Adrenal gland (tissue), 12 donors: ENCODE results near the gene CCDC187. TPM values are rescaled to one million over a fixed set of nuclear protein-coding genes. Genes with fewer than 3 reads are reported as not detected.
"Not testable (repeated sequence)": the region's sequence is repeated elsewhere in the genome, so short reads cannot be mapped to it uniquely, and the experiment has no call there.

Experiments used
- DNase-seq, 7 donors: peaks; one replicate each; pipeline ENCODE4 v3.0.0-alpha.2; 2019 to 2020
- H3K27ac ChIP-seq, 5 donors: fragments of 200-600 bp; sonication (generic) in 4 of 5; 1 replicate in 3 of 5; 2 replicates in 2 of 5; pipeline versions ENCODE4 v1.5.1 to v1.8.0; 2016 to 2020; ENCODE audit warnings: mild to moderate bottlenecking in 1 of 5
- H3K27me3 ChIP-seq: fragments of 200-600 bp; 2 replicates; pipeline ENCODE4 v1.8.0; 2021
- H3K36me3 ChIP-seq, 2 donors: fragments of 200-600 bp; replicated peaks in 1 of 2; 1 replicate in 1 of 2; 2 replicates in 1 of 2; pipeline versions ENCODE4 v1.5.1 to v1.8.0; 2018 to 2022
- H3K4me1 ChIP-seq, 2 donors: fragments of 200-600 bp; replicated peaks in 1 of 2; 1 replicate in 1 of 2; 2 replicates in 1 of 2; pipeline versions ENCODE4 v1.5.1 to v1.8.0; 2018 to 2021
- H3K4me3 ChIP-seq, 4 donors: fragments of 200-600 bp; sonication (generic) in 3 of 4; one replicate each; pipeline ENCODE4 v1.5.1; 2016 to 2018
- H3K9me3 ChIP-seq, 3 donors: fragments of 200-600 bp; sonication (generic) in 1 of 3; replicated peaks in 1 of 3; 1 replicate in 2 of 3; 2 replicates in 1 of 3; pipeline versions ENCODE4 v1.5.1 to v1.8.0; 2016 to 2021
- POLR2A ChIP-seq, 2 donors: fragments of 450-650 bp; IDR thresholded peaks; one replicate each; pipeline ENCODE4 v1.6.1; 2017; ENCODE audit warnings: antibody characterized with exemption in 2 of 2, mild to moderate bottlenecking in 2 of 2, moderate library complexity in 1 of 2
- WGBS, 4 donors: extraction: QIAGEN DNeasy Blood & Tissue Kit in 2 of 4; methylation state at CpG; one replicate each; pipeline versions ENCODE4 v1.1.5 to v1.1.7; 2013 to 2017; 5-methylcytosine and 5-hydroxymethylcytosine counted together
- intact Hi-C, 2 donors: fragments of 100-400 bp; cut with DNase I; formaldehyde crosslinking; loops; one replicate each; pipeline versions ENCODE4 v1.14.1 to v1.15.0; 2022 to 2023
- polyA plus RNA-seq, 3 donors: library from polyadenylated mRNA; stranded (reverse); fragments of 200-250 nt in 2 of 3; fragments of 350-450 nt in 1 of 3; fragmentation: Illumina TruSeq in 1 of 3; extraction: RNeasy Lipid Tissue Mini Kit (QIAGEN cat#74804) in 1 of 3; gene quantifications; one replicate each; pipeline ENCODE4 v1.2.3, GENCODE V29; 2013 to 2014
- total RNA-seq, 9 donors: library from RNA; depleted of rRNA in 4 of 9; stranded (reverse); fragments of >200 nt in 4 of 9; fragments of 120-200 nt in 1 of 9; fragmentation: NEBNext Ultra II Directional in 1 of 9; extraction: Animal tissue kit (Norgen Biotek cat#: 25700) in 1 of 9; gene quantifications; one replicate each; pipeline versions ENCODE4 v1.1.0 to v1.2.4, GENCODE V29; 2013 to 2023
- TF ChIP-seq, protein P1 (sequence below), 6 experiments: fragments of 450-650 bp in 4 of 6; fragments of 200-600 bp in 2 of 6; sonication (generic) in 1 of 6; IDR thresholded peaks; 1 replicate in 5 of 6; 2 replicates in 1 of 6; pipeline versions ENCODE4 v1.5.1 to v1.8.0; 2016 to 2021; ENCODE audit warnings: antibody characterized with exemption in 6 of 6, mild to moderate bottlenecking in 2 of 6, moderate library complexity in 1 of 6
- donor health status: healthy with polysubstance abuse.
- donor health status: Bipolar disorder and iron deficiency.
- donor health status: DM: yes; HTN: yes; CAD: no.
- donor health status: DM: no; HTN: no; CAD: no.
- donor health status: DM: no; HTN: no; CAD: no.
- donor health status: DM: yes; HTN: yes; CAD: no.

Gene CCDC187
- total and polyA plus RNA-seq, 12 donors = under 0.01 to 0.44 (median 0.08) TPM; not detected in 1

DNA sequence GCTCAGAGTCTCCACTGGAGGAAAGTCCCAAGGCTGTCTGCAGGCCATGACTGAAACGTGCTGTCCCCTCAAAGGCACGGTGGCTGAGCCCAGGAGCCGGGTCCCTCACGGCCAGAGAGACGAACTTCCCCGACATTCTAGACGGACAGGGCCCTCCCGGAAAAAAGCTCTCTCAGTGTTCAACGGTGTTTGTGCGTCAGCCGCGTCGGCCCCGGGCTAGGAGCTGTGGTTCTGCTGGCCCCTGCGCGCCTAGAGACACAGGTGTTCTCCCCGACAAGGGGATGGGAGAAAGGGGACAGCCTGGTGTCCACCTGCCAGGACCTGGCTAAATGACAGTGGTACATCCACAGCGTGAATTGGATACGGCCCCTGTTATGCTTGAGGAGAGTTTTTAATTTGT, 17.7 kb upstream of the CCDC187 start:
- Histone ChIP-seq H3K36me3 (no peaks in the 10 kb centered on the region), H3K4me3 (no peak overlapping the region), H3K27ac (no peak overlapping the region), H3K4me1 (peaks cover 12 to 14% of the 10 kb centered on the region in 2 donors), H3K9me3 (no peaks in the 10 kb centered on the region), H3K27me3 (no peaks in the 10 kb centered on the region)
- 83 to 95% (median 91%) methylated on average over 2 to 19 of the region's 19 CpGs for WGBS, 4 donors
- no peak for DNase-seq
- TF ChIP-seq, protein P1, sequence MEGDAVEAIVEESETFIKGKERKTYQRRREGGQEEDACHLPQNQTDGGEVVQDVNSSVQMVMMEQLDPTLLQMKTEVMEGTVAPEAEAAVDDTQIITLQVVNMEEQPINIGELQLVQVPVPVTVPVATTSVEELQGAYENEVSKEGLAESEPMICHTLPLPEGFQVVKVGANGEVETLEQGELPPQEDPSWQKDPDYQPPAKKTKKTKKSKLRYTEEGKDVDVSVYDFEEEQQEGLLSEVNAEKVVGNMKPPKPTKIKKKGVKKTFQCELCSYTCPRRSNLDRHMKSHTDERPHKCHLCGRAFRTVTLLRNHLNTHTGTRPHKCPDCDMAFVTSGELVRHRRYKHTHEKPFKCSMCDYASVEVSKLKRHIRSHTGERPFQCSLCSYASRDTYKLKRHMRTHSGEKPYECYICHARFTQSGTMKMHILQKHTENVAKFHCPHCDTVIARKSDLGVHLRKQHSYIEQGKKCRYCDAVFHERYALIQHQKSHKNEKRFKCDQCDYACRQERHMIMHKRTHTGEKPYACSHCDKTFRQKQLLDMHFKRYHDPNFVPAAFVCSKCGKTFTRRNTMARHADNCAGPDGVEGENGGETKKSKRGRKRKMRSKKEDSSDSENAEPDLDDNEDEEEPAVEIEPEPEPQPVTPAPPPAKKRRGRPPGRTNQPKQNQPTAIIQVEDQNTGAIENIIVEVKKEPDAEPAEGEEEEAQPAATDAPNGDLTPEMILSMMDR (IDR thresholded peaks at IDR 0.05) = no peak
- TF ChIP-seq POLR2A (IDR thresholded peaks at IDR 0.05) = no peak
- intact Hi-C loops = no loop called here

DNA sequence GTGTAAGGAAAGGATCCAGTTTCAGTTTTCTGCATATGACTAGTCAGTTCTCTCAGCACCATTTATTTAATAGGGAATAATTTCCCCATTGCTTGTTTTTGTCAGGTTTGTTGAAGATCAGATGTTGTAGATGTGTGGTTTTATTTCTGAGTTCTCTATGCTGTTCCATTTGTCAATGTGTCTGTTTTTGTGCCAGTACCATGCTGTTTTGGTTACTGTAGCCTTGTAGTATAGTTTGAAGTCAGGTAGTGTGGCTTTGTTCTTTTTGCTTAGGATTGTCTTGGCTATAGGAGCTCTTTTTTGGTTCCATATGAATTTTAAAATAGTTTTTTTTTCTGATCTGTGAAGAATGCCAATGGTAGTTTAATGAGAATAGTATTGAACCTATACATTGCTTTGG, 17.1 kb upstream of the CCDC187 start:
- H3K4me1 ChIP-seq = peaks cover 11 to 13% of the 10 kb centered on the region in 2 donors
- H3K27ac ChIP-seq, intact Hi-C loops, H3K36me3 ChIP-seq, H3K9me3 ChIP-seq, DNase-seq, H3K27me3 ChIP-seq, H3K4me3 ChIP-seq: not testable (repeated sequence)

- 89 to 97% (median 95%) methylated on average over 3 of the region's 3 CpGs for WGBS, 4 donors
- DNase-seq, H3K36me3 ChIP-seq: not testable (repeated sequence)
Measured at GRCh38 chr9:136319955-136320354, 16.1 kb upstream of the CCDC187 start.

DNA sequence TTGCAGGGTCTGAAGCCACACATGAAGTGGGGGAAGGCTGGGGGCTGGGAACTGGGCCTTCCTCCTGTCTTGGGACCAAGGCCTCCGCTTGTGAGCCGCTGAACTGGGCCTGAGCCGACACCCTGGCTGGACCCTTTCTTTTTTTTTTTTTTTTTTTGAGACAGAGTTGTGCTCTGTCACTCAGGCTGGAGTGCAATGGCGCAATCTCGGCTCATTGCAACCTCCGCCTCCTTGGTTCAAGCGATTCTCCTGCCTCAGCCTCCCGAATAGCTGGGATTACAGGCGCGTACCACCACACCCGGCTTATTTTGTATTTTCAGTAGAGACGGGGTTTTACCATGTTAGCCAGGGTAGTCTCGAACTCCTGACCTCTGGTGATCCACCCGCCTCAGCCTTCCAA, 15.3 kb upstream of the CCDC187 start:
- H3K4me3 ChIP-seq, intact Hi-C loops, H3K27me3 ChIP-seq, H3K36me3 ChIP-seq, H3K9me3 ChIP-seq, H3K27ac ChIP-seq, DNase-seq: not testable (repeated sequence)
- peaks cover 11 to 13% of the 10 kb centered on the region in 2 donors for H3K4me1 ChIP-seq
- 92 to 98% (median 97%) methylated on average over 14 of the region's 14 CpGs for WGBS, 4 donors

More at GRCh38 chr9:136319955-136320354, 16.1 kb upstream of the CCDC187 start:
- H3K27ac ChIP-seq, H3K4me3 ChIP-seq, H3K27me3 ChIP-seq, intact Hi-C loops, H3K9me3 ChIP-seq: not testable (repeated sequence)
- H3K4me1 ChIP-seq = peaks cover 11 to 13% of the 10 kb centered on the region in 2 donors

- H3K27ac ChIP-seq = no peak overlapping the region
- H3K9me3 ChIP-seq = no peaks in the 10 kb centered on the region
- intact Hi-C loops = no loop called here
- no peak for DNase-seq
- H3K4me3 ChIP-seq = no peak overlapping the region
- TF ChIP-seq, protein P1 (IDR thresholded peaks at IDR 0.05) = no peak
- TF ChIP-seq POLR2A (IDR thresholded peaks at IDR 0.05) = no peak
- no peaks in the 10 kb centered on the region for H3K27me3 ChIP-seq
- 87 to 95% (median 91%) methylated on average over 3 to 16 of the region's 16 CpGs for WGBS, 4 donors
- H3K36me3 ChIP-seq = no peaks in the 10 kb centered on the region
- peaks cover 11 to 13% of the 10 kb centered on the region in 2 donors for H3K4me1 ChIP-seq
Measured at GRCh38 chr9:136318776-136319241, 14.9 kb upstream of the CCDC187 start.

- no peak overlapping the region for H3K4me3 ChIP-seq
Measured at GRCh38 chr9:136318111-136318775, 14.3 kb upstream of the CCDC187 start.

More at GRCh38 chr9:136318111-136318775, 14.3 kb upstream of the CCDC187 start:
- 77 to 85% (median 81%) methylated on average over 15 to 21 of the region's 21 CpGs for WGBS, 4 donors
- H3K36me3 ChIP-seq = no peaks in the 10 kb centered on the region
- no peak for DNase-seq
- H3K27me3 ChIP-seq = no peaks in the 10 kb centered on the region
- intact Hi-C loops = no loop called here
- H3K9me3 ChIP-seq = no peaks in the 10 kb centered on the region
- peaks cover 11 to 13% of the 10 kb centered on the region in 2 donors for H3K4me1 ChIP-seq
- no peak overlapping the region for H3K27ac ChIP-seq
- TF ChIP-seq, protein P1 (IDR thresholded peaks at IDR 0.05) = no peak
- TF ChIP-seq POLR2A (IDR thresholded peaks at IDR 0.05) = no peak
